SU-DHL-6 (cell line): ENCODE data around the gene PCK2.

ENCODE experiments used
- EZH2phosphoT487 ChIP-seq: fragments of 200-600 bp; sonication (generic), shearing (Covaris generic); conservative IDR thresholded peaks from 2 replicates; pipeline ENCODE4 v1.6.1; 2018; ENCODE audit warnings: mild to moderate bottlenecking, antibody characterized with exemption, low read length, moderate library complexity, mixed read lengths
- TF ChIP-seq, protein P1 (sequence below): fragments of 200-600 bp; sonication (generic); IDR thresholded peaks from one replicate; pipeline ENCODE4 v1.5.1; 2017; ENCODE audit warnings: antibody characterized with exemption, mild to moderate bottlenecking, low read length, moderate library complexity; ENCODE audit not compliant: insufficient read depth, poor library complexity, severe bottlenecking

DNA sequence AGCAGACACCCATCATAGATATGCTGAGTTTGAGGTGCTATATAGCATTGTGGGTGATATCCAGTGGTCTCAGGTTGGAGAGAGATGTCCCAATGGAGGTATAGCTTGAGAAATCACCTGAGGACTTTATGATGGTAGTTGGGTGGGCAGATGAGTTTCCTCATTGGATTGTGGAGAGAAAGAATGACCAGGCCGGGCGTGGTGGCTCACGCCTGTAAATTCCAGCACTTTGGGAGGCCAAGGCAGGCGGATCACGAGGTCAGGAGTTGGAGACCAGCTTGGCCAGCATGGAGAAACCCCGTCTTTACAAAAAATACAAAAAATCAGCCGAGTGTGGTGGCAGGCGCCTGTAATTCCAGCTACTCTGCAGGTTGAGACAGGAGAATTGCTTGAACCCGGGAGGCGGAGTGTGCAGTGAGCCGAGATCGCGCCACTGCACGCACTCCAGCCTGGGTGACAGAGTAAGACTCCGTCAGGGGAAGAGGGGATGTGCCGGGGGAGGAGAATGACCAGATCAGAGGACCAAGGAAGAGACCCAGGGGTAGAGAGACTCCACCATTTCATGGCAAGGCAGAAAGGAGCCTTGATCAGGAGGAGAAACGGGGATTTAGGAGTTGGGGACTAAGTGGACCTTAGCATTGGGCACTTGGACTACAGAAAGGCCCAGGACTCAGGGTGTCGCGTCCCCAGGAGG is 757 bp upstream of the PCK2 start:
- TF ChIP-seq, protein P1, sequence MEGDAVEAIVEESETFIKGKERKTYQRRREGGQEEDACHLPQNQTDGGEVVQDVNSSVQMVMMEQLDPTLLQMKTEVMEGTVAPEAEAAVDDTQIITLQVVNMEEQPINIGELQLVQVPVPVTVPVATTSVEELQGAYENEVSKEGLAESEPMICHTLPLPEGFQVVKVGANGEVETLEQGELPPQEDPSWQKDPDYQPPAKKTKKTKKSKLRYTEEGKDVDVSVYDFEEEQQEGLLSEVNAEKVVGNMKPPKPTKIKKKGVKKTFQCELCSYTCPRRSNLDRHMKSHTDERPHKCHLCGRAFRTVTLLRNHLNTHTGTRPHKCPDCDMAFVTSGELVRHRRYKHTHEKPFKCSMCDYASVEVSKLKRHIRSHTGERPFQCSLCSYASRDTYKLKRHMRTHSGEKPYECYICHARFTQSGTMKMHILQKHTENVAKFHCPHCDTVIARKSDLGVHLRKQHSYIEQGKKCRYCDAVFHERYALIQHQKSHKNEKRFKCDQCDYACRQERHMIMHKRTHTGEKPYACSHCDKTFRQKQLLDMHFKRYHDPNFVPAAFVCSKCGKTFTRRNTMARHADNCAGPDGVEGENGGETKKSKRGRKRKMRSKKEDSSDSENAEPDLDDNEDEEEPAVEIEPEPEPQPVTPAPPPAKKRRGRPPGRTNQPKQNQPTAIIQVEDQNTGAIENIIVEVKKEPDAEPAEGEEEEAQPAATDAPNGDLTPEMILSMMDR: no peak
- TF ChIP-seq EZH2phosphoT487: no peak
